Hematopoietic multipotent progenitor cell treated with erythropoietin and hydrocortisone succinate and interleukin-3 and kit ligand, for 17 days (in vitro differentiated cells): ENCODE data around the gene MAP3K4.
A peak's percentile ranks its signal among the peaks of the same experiment; 100 is the strongest.
"Not testable (repeated sequence)": the region's sequence is repeated elsewhere in the genome, so short reads cannot be mapped to it uniquely, and the experiment has no call there.

ENCODE experiments used
- DNase-seq: peaks from one replicate; pipeline ENCODE4 v3.0.0-alpha.2; 2015; ENCODE audit warnings: low spot score

Gene MAP3K4

GRCh38 chr6:161082215-161082614 lies 90.6 kb downstream of the MAP3K4 start:
- DNase-seq, result no peak

- no peak for DNase-seq
Observed at GRCh38 chr6:161085246-161085645, 93.7 kb downstream of the MAP3K4 start.

GRCh38 chr6:161088676-161089328 lies 97.2 kb downstream of the MAP3K4 start:
- DNase-seq, result no peak

- DNase-seq, result no peak
Observed at GRCh38 chr6:161091151-161091550, 99.6 kb downstream of the MAP3K4 start.

- no peak for DNase-seq
Observed at GRCh38 chr6:161091972-161092701, 100.6 kb downstream of the MAP3K4 start.

GRCh38 chr6:161094955-161095354 lies 103.4 kb downstream of the MAP3K4 start:
- DNase-seq, result no peak

- no peak for DNase-seq
Observed at GRCh38 chr6:161095916-161096315, 104.3 kb downstream of the MAP3K4 start.

- DNase-seq, result peak; percentile 25
Observed at GRCh38 chr6:161100072-161100471, 108.5 kb downstream of the MAP3K4 start.

GRCh38 chr6:161101517-161101916 lies 109.9 kb downstream of the MAP3K4 start:
- DNase-seq, result peak; percentile 24

GRCh38 chr6:161103475-161103874 lies 111.9 kb downstream of the MAP3K4 start:
- no peak for DNase-seq

- DNase-seq, result no peak
Observed at GRCh38 chr6:161104966-161105365, 113.4 kb downstream of the MAP3K4 start.

GRCh38 chr6:161105408-161105807 lies 113.8 kb downstream of the MAP3K4 start:
- no peak for DNase-seq

GRCh38 chr6:161107779-161108730 lies 116.5 kb downstream of the MAP3K4 start:
- no peak for DNase-seq

- no peak for DNase-seq
Observed at GRCh38 chr6:161108916-161109315, 117.3 kb downstream of the MAP3K4 start.

- DNase-seq, result no peak
Observed at GRCh38 chr6:161109366-161109765, 117.8 kb downstream of the MAP3K4 start.

- DNase-seq, result no peak
Observed at GRCh38 chr6:161110028-161110779, 118.6 kb downstream of the MAP3K4 start.

GRCh38 chr6:161111261-161111660 lies 119.7 kb downstream of the MAP3K4 start:
- no peak for DNase-seq

GRCh38 chr6:161115468-161115867 lies 123.9 kb downstream of the MAP3K4 start:
- DNase-seq, result no peak

GRCh38 chr6:161116554-161116953 lies 125.0 kb downstream of the MAP3K4 start:
- no peak for DNase-seq

GRCh38 chr6:161117308-161117707 lies 125.7 kb downstream of the MAP3K4 start:
- DNase-seq, result no peak

GRCh38 chr6:161117942-161118341 lies 126.4 kb downstream of the MAP3K4 start:
- no peak for DNase-seq

- not testable (repeated sequence) for DNase-seq
Observed at GRCh38 chr6:161123319-161123718, 131.8 kb downstream of the MAP3K4 start.
